GM23248 (cell line): Measurements from ENCODE around the gene GDF11. TPM values are rescaled to one million over a fixed set of nuclear protein-coding genes. Genes with fewer than 3 reads are reported as not detected.
"Not testable (repeated sequence)": the region's sequence is repeated elsewhere in the genome, so short reads cannot be mapped to it uniquely, and the experiment has no call there.

ENCODE experiments used
- DNase-seq: peaks from one replicate; pipeline ENCODE4 v3.0.0-alpha.2; 2015
- H2AFZ ChIP-seq: fragments of 200-600 bp; sonication (generic); 2 replicates; pipeline ENCODE4 v1.6.1; 2016; ENCODE audit warnings: antibody characterized with exemption
- H3F3A ChIP-seq: fragments of 200-600 bp; sonication (generic); 2 replicates; pipeline ENCODE4 v1.6.1; 2016; ENCODE audit warnings: mild to moderate bottlenecking, antibody characterized with exemption, mixed run types; ENCODE audit not compliant: insufficient read depth
- H3K27ac ChIP-seq: fragments of 200-600 bp; sonication (generic); 2 replicates; pipeline ENCODE4 v1.5.1; 2016; ENCODE audit warnings: mild to moderate bottlenecking
- H3K27me3 ChIP-seq: fragments of 200-600 bp; sonication (generic); replicated peaks from 2 replicates; pipeline ENCODE4 v1.6.1; 2016; ENCODE audit warnings: mild to moderate bottlenecking; ENCODE audit not compliant: insufficient read depth
- H3K36me3 ChIP-seq: fragments of 200-600 bp; sonication (generic); 2 replicates; pipeline ENCODE4 v1.6.1; 2016; ENCODE audit warnings: low read depth, mild to moderate bottlenecking
- H3K4me1 ChIP-seq: fragments of 200-600 bp; sonication (generic); 2 replicates; pipeline ENCODE4 v1.6.1; 2016; ENCODE audit warnings: mild to moderate bottlenecking; ENCODE audit not compliant: insufficient read depth
- H3K4me2 ChIP-seq: fragments of 200-600 bp; sonication (generic); one replicate; pipeline ENCODE4 v1.6.1; 2016; ENCODE audit warnings: mild to moderate bottlenecking; ENCODE audit not compliant: unreplicated experiment
- H3K4me3 ChIP-seq: fragments of 200-600 bp; sonication (generic); 2 replicates; pipeline ENCODE4 v1.5.1; 2016; ENCODE audit warnings: mild to moderate bottlenecking
- H3K79me2 ChIP-seq: fragments of 200-600 bp; sonication (generic); 2 replicates; pipeline ENCODE4 v1.6.1; 2016; ENCODE audit warnings: mild to moderate bottlenecking; ENCODE audit not compliant: insufficient read depth
- H3K9ac ChIP-seq: fragments of 200-600 bp; sonication (generic); 2 replicates; pipeline ENCODE4 v1.6.1; 2016; ENCODE audit warnings: mild to moderate bottlenecking
- H3K9me2 ChIP-seq: fragments of 200-600 bp; sonication (generic); 2 replicates; pipeline ENCODE4 v1.6.1; 2016; ENCODE audit warnings: mixed run types, mild to moderate bottlenecking, moderate library complexity; ENCODE audit not compliant: insufficient read depth
- H3K9me3 ChIP-seq: fragments of 200-600 bp; sonication (generic); one replicate; pipeline ENCODE4 v1.6.1; 2017; ENCODE audit warnings: low read depth
- H4K20me1 ChIP-seq: fragments of 200-600 bp; sonication (generic); 2 replicates; pipeline ENCODE4 v1.6.0; 2016; ENCODE audit not compliant: insufficient read depth
- EZH2 ChIP-seq: fragments of 200-600 bp; sonication (generic); IDR thresholded peaks from 2 replicates; pipeline ENCODE4 v1.6.1; 2018; ENCODE audit warnings: antibody characterized with exemption, mild to moderate bottlenecking; ENCODE audit not compliant: insufficient read depth, poor library complexity, severe bottlenecking
- EZH2phosphoT487 ChIP-seq: fragments of 200-600 bp; sonication (generic); IDR thresholded peaks from 2 replicates; pipeline ENCODE4 v1.6.1; 2018; ENCODE audit warnings: antibody characterized with exemption, moderate library complexity, mild to moderate bottlenecking, low read depth; ENCODE audit not compliant: insufficient read depth
- WGBS, 2 experiments: methylation state at CpG; one replicate each; pipeline ENCODE4 v1.1.6; 2015 to 2017; ENCODE audit warnings: low lambda C conversion rate in 2 of 2, low coverage in 1 of 2; ENCODE audit errors: missing lambda C conversion rate in 2 of 2; 5-methylcytosine and 5-hydroxymethylcytosine counted together
- in situ Hi-C: fragments of 300-500 bp; cut with MboI; formaldehyde crosslinking; loops from 2 replicates; pipeline ENCODE4 v1.15.0; 2020
- polyA plus RNA-seq: library from polyadenylated mRNA; unstranded; fragments of >200 nt; fragmentation: Nextera tagmentation; extraction: Ambion mirVana; gene quantifications from 2 replicates; pipeline ENCODE4 v1.2.1, GENCODE V29; 2016
- total RNA-seq: library from RNA; depleted of rRNA; stranded (reverse); fragments of >200 nt; shearing (Covaris generic); gene quantifications from 2 replicates; pipeline ENCODE4 v1.2.3, GENCODE V29; 2014

GDF11 gene
- total and polyA plus RNA-seq, 2 experiments from 2014 or later, result 0.56 to 2.1 TPM

DNA sequence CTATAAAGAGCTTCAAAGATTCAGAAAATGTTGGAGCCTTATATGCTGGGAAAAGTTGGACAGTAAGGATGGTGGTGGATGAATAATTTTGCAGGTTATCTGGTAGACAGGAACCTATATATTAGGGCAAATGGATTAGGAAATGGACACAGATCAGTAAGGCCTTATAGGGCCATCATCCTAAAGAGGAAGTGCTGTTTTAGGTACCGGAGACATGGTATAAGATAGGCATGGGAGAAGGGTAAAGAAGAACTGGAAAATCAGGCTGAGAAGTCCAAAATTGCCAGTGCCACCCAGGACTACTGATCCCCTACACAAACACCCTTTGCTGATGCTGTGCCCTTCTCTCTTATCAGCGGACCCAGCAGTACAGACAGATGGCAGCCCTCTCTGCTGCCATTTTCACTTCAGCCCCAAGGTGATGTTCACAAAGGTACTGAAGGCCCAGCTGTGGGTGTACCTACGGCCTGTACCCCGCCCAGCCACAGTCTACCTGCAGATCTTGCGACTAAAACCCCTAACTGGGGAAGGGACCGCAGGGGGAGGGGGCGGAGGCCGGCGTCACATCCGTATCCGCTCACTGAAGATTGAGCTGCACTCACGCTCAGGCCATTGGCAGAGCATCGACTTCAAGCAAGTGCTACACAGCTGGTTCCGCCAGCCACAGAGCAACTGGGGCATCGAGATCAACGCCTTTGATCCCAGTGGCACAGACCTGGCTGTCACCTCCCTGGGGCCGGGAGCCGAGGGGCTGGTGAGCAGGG, 5.5 kb downstream of the GDF11 start:
- WGBS, 2 experiments, result 89 to 90% methylated on average over 17 to 18 of the region's 18 CpGs
- in situ Hi-C loops, result no loop called here
- Histone ChIP-seq H3K4me1 (peaks cover 27% of the 10 kb centered on the region), H4K20me1 (no peaks in the 10 kb centered on the region), H3K27me3 (no peaks in the 10 kb centered on the region), H3K36me3 (peaks cover 11% of the 10 kb centered on the region; the same call in 1 of the 2 replicates), H3K9me2 (no peaks in the 10 kb centered on the region), H3F3A (peaks cover 26% of the 10 kb centered on the region), H3K79me2 (0 out of 2 replicates have a peak, but pooled peaks cover 3% of the 10 kb centered on the region), H3K9me3 (no peaks in the 10 kb centered on the region), H2AFZ (no peak overlapping the region), H3K27ac (no peak overlapping the region), H3K9ac (no peak overlapping the region), H3K4me2 (no peak overlapping the region), H3K4me3 (no peak overlapping the region)
- DNase-seq, result no peak
- TF ChIP-seq EZH2phosphoT487 (no peak), EZH2 (no peak)

DNA sequence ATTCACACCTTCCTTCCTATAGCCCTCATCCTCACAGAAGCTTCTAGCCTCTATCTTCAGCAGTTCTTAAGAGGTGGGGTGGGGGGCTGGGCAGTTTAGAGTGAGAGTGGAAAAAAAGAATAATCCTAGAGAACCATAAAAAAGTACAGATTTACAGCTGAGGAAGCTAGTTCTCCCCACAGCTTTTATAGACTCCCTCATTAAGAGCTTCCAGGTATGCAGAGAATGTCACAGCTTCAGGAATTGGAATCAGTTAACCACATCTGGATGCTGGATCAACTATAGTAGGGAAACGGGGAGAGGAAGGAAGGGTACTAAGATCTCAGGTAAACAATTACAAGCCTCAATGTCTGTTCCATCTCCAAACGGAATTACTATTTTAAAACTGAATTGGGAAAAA, 12.3 kb downstream of the GDF11 start:
- H3K9me3 ChIP-seq, result no peaks in the 10 kb centered on the region
- no peaks in the 10 kb centered on the region for H3K9me2 ChIP-seq
- in situ Hi-C loops, result no loop called here
- no peak overlapping the region for H3K4me2 ChIP-seq
- no peaks in the 10 kb centered on the region for H3K27me3 ChIP-seq
- no peak overlapping the region for H2AFZ ChIP-seq
- peaks cover 52% of the 10 kb centered on the region for H3K36me3 ChIP-seq
- no peak for DNase-seq
- H3K4me3 ChIP-seq, result no peak overlapping the region
- no peaks in the 10 kb centered on the region for H3K4me1 ChIP-seq
- no peak overlapping the region for H3K27ac ChIP-seq
- H4K20me1 ChIP-seq, result no peaks in the 10 kb centered on the region
- H3K79me2 ChIP-seq, result peaks cover 4% of the 10 kb centered on the region; the same call in 1 of the 2 replicates
- H3K9ac ChIP-seq, result no peak overlapping the region
- WGBS, 2 experiments, result 95 to 100% methylated on average over 2 of the region's 2 CpGs
- peaks cover 9% of the 10 kb centered on the region; the same call in 1 of the 2 replicates for H3F3A ChIP-seq
- TF ChIP-seq EZH2 (no peak), EZH2phosphoT487 (no peak)

DNA sequence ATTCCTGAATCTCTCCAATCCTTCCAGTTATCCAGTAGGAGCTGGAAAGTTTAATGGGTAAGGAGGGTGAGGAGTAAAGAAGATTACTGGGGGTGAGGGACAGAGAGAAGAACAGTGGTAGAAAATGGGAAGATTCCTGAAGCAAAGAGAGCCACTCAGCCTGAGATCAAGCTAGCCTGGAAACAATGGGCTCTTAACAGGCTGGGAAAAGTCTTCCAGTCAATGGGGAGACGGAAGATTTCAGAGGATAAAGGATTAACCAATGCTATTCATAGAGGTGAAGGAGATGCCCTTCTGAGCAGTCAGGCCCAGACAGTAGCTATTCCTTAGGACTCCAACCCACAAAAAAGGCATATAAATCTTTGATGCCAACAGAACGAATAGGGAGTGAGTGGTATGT, 14.8 kb downstream of the GDF11 start:
- Histone ChIP-seq H3K9me2 (no peaks in the 10 kb centered on the region), H3K4me2 (no peak overlapping the region), H4K20me1 (no peaks in the 10 kb centered on the region), H3K27ac (no peak overlapping the region), H3K9ac (no peak overlapping the region), H3K4me3 (no peak overlapping the region), H3K9me3 (no peaks in the 10 kb centered on the region), H2AFZ (no peak overlapping the region), H3K36me3 (peaks cover 51% of the 10 kb centered on the region), H3K79me2 (peaks cover 14% of the 10 kb centered on the region; the same call in 1 of the 2 replicates), H3F3A (peaks cover 9% of the 10 kb centered on the region; the same call in 1 of the 2 replicates), H3K27me3 (no peaks in the 10 kb centered on the region), H3K4me1 (no peaks in the 10 kb centered on the region)
- TF ChIP-seq EZH2 (no peak), EZH2phosphoT487 (no peak)
- 71 to 75% methylated on average over 2 of the region's 2 CpGs for whole genome bisulfite sequencing, 2 experiments
- no peak for DNase-seq
- in situ Hi-C loops, result no loop called here

DNA sequence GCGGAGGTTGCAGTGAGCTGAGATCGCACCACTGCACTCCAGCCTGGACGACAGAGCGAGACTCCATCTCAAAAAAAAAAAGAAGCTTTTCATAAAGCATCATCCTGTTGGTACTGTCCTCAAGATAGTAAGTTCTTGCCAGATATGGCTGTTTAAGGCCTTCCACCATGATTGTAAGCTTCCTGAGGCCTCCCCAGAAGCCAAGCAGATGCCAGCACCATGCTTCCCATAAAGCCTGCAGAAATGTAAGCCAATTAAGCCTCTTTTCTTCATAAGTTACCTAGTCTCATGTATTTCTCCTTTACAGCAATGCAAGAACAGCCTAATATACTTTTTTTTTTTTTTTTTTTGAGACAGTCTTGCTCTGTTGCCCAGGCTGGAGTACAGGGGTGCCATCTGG, 15.7 kb downstream of the GDF11 start:
- H3K9me2 ChIP-seq, in situ Hi-C loops, H3F3A ChIP-seq, H2AFZ ChIP-seq, H3K4me3 ChIP-seq, H3K4me1 ChIP-seq, H3K4me2 ChIP-seq, DNase-seq, H3K27ac ChIP-seq, H3K9me3 ChIP-seq, H3K9ac ChIP-seq, H3K27me3 ChIP-seq, H4K20me1 ChIP-seq: not testable (repeated sequence)
- 95 to 97% methylated on average over 4 of the region's 4 CpGs for WGBS, 2 experiments
- peaks cover 17% of the 10 kb centered on the region for H3K79me2 ChIP-seq
- peaks cover 47% of the 10 kb centered on the region for H3K36me3 ChIP-seq
